Measurements from ENCODE around the gene CD19. TPM values are rescaled to one million over a fixed set of nuclear protein-coding genes. Genes with fewer than 3 reads are reported as not detected.

Gene CD19
- total RNA-seq, 2 donors from 2014 or later: 0.46 to 0.51 TPM

DNA sequence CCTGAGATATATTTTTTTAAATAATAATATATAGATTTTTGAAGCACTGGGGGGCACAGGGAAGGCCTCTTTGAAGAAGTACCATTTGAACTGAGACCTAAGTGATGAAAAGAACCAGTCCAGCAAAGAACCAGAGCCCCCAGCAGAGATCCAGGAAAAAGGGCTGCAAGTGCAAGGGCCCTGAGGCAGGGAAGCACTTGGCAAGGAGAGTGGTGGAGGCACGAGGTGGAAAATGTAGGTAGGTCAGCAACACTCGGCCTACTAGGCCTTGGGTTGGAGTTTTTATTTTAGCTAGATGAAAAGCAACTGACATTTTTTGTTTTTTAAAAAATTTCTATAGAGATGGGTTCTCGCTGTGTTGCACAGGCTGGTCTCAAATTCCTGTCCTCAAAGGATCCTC is 1.6 kb upstream of the CD19 start:
- H3K9me3 ChIP-seq: no peaks in the 10 kb centered on the region
- H3K27me3 ChIP-seq (replicated peaks; ENCODE audit: insufficient read depth): no peaks in the 10 kb centered on the region
- no peak for DNase-seq (ENCODE audit: low spot score)
- TF ChIP-seq POLR2AphosphoS5 (IDR thresholded peaks at IDR 0.05) (no peak), POLR2A (IDR thresholded peaks at IDR 0.05) (no peak)
- TF ChIP-seq, protein P1, sequence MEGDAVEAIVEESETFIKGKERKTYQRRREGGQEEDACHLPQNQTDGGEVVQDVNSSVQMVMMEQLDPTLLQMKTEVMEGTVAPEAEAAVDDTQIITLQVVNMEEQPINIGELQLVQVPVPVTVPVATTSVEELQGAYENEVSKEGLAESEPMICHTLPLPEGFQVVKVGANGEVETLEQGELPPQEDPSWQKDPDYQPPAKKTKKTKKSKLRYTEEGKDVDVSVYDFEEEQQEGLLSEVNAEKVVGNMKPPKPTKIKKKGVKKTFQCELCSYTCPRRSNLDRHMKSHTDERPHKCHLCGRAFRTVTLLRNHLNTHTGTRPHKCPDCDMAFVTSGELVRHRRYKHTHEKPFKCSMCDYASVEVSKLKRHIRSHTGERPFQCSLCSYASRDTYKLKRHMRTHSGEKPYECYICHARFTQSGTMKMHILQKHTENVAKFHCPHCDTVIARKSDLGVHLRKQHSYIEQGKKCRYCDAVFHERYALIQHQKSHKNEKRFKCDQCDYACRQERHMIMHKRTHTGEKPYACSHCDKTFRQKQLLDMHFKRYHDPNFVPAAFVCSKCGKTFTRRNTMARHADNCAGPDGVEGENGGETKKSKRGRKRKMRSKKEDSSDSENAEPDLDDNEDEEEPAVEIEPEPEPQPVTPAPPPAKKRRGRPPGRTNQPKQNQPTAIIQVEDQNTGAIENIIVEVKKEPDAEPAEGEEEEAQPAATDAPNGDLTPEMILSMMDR (IDR thresholded peaks at IDR 0.05): no peak
- H3K4me1 ChIP-seq (replicated peaks): no peaks in the 10 kb centered on the region
- H3K36me3 ChIP-seq: no peaks in the 10 kb centered on the region
- H3K27ac ChIP-seq: no peak overlapping the region
- intact Hi-C loops (cut with DNase I): no loop called here
- H3K4me3 ChIP-seq: no peak overlapping the region
- WGBS: 93% methylated on average over 3 of the region's 3 CpGs

DNA sequence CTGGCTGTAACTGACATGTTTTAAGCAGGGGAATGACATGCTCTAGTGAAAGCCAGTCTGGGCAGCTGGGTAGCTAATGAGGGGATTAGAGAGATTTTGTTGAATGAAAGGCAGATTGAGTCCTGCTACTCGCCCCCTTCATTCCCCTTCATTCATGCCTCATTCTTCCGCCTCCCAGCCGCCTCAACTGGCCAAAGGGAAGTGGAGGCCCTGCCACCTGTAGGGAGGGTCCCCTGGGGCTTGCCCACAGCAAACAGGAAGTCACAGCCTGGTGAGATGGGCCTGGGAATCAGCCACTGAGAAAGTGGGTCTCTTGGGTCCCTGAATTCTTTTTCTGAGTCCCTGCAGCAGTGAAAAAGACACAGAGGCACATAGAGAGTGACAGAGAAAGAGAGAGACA is 1.1 kb upstream of the CD19 start:
- Histone ChIP-seq H3K36me3 (no peaks in the 10 kb centered on the region), H3K4me1 (replicated peaks) (no peaks in the 10 kb centered on the region), H3K9me3 (no peaks in the 10 kb centered on the region), H3K27me3 (replicated peaks; ENCODE audit: insufficient read depth) (no peaks in the 10 kb centered on the region), H3K4me3 (no peak overlapping the region), H3K27ac (no peak overlapping the region)
- DNase-seq (ENCODE audit: low spot score): no peak
- TF ChIP-seq, protein P1 (IDR thresholded peaks at IDR 0.05): no peak
- TF ChIP-seq POLR2AphosphoS5 (IDR thresholded peaks at IDR 0.05) (no peak), POLR2A (IDR thresholded peaks at IDR 0.05) (no peak)
- WGBS: 78% methylated on average over 3 of the region's 3 CpGs
- intact Hi-C loops (cut with DNase I): no loop called here

DNA sequence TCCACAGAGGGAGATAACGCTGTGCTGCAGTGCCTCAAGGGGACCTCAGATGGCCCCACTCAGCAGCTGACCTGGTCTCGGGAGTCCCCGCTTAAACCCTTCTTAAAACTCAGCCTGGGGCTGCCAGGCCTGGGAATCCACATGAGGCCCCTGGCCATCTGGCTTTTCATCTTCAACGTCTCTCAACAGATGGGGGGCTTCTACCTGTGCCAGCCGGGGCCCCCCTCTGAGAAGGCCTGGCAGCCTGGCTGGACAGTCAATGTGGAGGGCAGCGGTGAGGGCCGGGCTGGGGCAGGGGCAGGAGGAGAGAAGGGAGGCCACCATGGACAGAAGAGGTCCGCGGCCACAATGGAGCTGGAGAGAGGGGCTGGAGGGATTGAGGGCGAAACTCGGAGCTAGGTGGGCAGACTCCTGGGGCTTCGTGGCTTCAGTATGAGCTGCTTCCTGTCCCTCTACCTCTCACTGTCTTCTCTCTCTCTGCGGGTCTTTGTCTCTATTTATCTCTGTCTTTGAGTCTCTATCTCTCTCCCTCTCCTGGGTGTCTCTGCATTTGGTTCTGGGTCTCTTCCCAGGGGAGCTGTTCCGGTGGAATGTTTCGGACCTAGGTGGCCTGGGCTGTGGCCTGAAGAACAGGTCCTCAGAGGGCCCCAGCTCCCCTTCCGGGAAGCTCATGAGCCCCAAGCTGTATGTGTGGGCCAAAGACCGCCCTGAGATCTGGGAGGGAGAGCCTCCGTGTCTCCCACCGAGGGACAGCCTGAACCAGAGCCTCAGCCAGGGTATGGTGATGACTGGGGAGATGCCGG is 769 bp downstream of the CD19 start:
- TF ChIP-seq POLR2A (IDR thresholded peaks at IDR 0.05): no peak
- TF ChIP-seq, protein P1 (IDR thresholded peaks at IDR 0.05): no peak
- TF ChIP-seq POLR2AphosphoS5 (IDR thresholded peaks at IDR 0.05): no peak
- no peak for DNase-seq (ENCODE audit: low spot score)
- intact Hi-C loops (cut with DNase I): no loop called here
- Histone ChIP-seq H3K4me1 (replicated peaks) (no peaks in the 10 kb centered on the region), H3K27me3 (replicated peaks; ENCODE audit: insufficient read depth) (no peaks in the 10 kb centered on the region), H3K4me3 (no peak overlapping the region), H3K36me3 (no peaks in the 10 kb centered on the region), H3K9me3 (no peaks in the 10 kb centered on the region), H3K27ac (no peak overlapping the region)
- 85% methylated on average over 20 of the region's 20 CpGs for WGBS

DNA sequence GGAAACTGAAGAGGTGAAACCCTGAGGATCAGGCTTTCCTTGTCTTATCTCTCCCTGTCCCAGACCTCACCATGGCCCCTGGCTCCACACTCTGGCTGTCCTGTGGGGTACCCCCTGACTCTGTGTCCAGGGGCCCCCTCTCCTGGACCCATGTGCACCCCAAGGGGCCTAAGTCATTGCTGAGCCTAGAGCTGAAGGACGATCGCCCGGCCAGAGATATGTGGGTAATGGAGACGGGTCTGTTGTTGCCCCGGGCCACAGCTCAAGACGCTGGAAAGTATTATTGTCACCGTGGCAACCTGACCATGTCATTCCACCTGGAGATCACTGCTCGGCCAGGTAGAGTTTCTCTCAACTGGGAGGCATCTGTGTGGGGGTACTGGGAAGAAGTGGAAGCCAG is 1.4 kb downstream of the CD19 start:
- Histone ChIP-seq H3K9me3 (no peaks in the 10 kb centered on the region), H3K36me3 (no peaks in the 10 kb centered on the region), H3K4me3 (no peak overlapping the region), H3K27ac (no peak overlapping the region), H3K4me1 (replicated peaks) (no peaks in the 10 kb centered on the region), H3K27me3 (replicated peaks; ENCODE audit: insufficient read depth) (no peaks in the 10 kb centered on the region)
- no peak for DNase-seq (ENCODE audit: low spot score)
- TF ChIP-seq, protein P1 (IDR thresholded peaks at IDR 0.05): no peak
- TF ChIP-seq POLR2AphosphoS5 (IDR thresholded peaks at IDR 0.05) (no peak), POLR2A (IDR thresholded peaks at IDR 0.05) (no peak)
- intact Hi-C loops (cut with DNase I): no loop called here
- 49% methylated on average over 8 of the region's 8 CpGs for WGBS

DNA sequence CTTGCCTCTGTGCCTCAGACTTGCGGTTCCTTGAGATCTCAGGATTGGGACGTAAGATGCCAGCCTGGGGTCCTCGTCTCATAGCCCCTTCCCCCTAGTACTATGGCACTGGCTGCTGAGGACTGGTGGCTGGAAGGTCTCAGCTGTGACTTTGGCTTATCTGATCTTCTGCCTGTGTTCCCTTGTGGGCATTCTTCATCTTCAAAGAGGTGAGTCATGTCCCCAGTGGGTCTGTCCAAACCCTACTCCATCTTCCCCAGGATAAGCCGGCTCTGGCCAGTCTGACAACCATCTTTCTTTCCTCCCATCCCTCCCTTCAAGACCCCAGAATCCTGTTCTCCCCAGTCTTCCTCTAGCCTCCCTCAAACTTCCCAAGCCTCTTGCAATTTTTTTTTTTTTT is 3.6 kb downstream of the CD19 start:
- no peak for TF ChIP-seq POLR2A (IDR thresholded peaks at IDR 0.05)
- no peak for TF ChIP-seq POLR2AphosphoS5 (IDR thresholded peaks at IDR 0.05)
- H3K27me3 ChIP-seq (replicated peaks; ENCODE audit: insufficient read depth): no peaks in the 10 kb centered on the region
- H3K4me3 ChIP-seq: no peak overlapping the region
- DNase-seq (ENCODE audit: low spot score): no peak
- H3K36me3 ChIP-seq: no peaks in the 10 kb centered on the region
- H3K9me3 ChIP-seq: no peaks in the 10 kb centered on the region
- intact Hi-C loops (cut with DNase I): no loop called here
- no peak overlapping the region for H3K27ac ChIP-seq
- 88% methylated on average over 4 of the region's 4 CpGs for WGBS
- H3K4me1 ChIP-seq (replicated peaks): no peaks in the 10 kb centered on the region
